ENCODE data around the gene LRRFIP1.

DNA sequence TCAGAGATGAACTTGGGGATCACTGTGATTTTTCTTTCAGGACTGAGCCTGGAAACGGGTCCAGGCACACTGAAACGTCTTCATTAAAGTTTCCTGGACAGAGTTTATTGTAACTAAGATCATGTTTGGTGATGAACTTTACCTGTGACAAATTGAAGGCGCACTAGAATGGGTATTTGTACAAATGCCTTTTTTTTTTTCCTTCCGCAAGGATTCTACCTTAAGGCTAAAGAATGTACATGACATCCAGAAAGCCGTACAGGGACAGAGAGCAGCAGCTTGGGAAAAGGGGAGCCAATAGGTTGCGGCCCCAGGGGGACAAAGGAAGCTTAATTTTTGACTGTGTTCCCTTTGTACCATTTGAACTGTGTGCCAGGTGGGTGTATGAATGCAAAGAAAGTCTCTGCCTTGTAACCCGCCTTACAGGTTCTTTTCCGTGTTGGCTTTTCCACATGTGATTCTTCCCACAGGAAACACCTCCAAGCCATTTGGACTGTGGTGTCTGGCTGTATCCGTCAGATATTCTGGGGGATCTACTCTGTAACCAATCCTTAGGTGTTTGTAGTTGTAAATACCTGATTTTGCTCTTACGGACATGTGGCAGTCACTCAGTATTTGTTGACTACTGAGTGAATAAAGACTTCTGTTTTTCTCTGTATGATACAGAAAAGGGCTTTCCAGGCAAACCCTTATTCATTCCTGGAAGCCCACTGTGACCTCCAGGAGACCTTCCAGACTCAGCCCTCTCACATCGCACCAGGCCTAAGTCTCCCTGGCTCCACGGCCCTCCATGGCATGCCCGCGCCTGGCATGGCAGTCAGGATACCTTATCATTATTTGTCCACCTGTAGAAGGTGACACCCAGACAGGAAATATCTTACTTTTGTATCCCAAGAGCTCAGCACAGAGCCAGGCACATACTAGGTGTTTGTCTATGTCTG is 1.1 kb downstream of the LRRFIP1 start:
- TF ChIP-seq, protein P1, sequence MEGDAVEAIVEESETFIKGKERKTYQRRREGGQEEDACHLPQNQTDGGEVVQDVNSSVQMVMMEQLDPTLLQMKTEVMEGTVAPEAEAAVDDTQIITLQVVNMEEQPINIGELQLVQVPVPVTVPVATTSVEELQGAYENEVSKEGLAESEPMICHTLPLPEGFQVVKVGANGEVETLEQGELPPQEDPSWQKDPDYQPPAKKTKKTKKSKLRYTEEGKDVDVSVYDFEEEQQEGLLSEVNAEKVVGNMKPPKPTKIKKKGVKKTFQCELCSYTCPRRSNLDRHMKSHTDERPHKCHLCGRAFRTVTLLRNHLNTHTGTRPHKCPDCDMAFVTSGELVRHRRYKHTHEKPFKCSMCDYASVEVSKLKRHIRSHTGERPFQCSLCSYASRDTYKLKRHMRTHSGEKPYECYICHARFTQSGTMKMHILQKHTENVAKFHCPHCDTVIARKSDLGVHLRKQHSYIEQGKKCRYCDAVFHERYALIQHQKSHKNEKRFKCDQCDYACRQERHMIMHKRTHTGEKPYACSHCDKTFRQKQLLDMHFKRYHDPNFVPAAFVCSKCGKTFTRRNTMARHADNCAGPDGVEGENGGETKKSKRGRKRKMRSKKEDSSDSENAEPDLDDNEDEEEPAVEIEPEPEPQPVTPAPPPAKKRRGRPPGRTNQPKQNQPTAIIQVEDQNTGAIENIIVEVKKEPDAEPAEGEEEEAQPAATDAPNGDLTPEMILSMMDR (IDR thresholded peaks at IDR 0.05) = no peak
- no peak for TF ChIP-seq POLR2A (IDR thresholded peaks at IDR 0.05)

Data from uterus (tissue), 2 donors.